Muscle layer of colon (tissue), 2 donors: ENCODE results near the gene PPA1.

Experiments
- H3K27ac ChIP-seq: one replicate; pipeline ENCODE4 v1.7.0; 2013; ENCODE audit warnings: low read depth, mild to moderate bottlenecking, low read length, moderate library complexity
- H3K27me3 ChIP-seq, 2 donors: one replicate each; pipeline ENCODE4 v1.7.0; 2013; ENCODE audit warnings: low read length in 2 of 2, mild to moderate bottlenecking in 2 of 2; ENCODE audit not compliant: insufficient read depth in 2 of 2, control insufficient read depth in 1 of 2
- H3K36me3 ChIP-seq: one replicate; pipeline ENCODE4 v1.7.0; 2013; ENCODE audit warnings: mild to moderate bottlenecking, low read length; ENCODE audit not compliant: insufficient read depth
- H3K4me1 ChIP-seq: one replicate; pipeline ENCODE4 v1.7.0; 2013; ENCODE audit warnings: mild to moderate bottlenecking, low read length; ENCODE audit not compliant: insufficient read depth
- H3K4me3 ChIP-seq, 2 donors: one replicate each; pipeline ENCODE4 v1.7.0; 2013; ENCODE audit warnings: low read length in 2 of 2, low read depth in 1 of 2, mild to moderate bottlenecking in 1 of 2, moderate library complexity in 1 of 2
- H3K9ac ChIP-seq: one replicate; pipeline ENCODE4 v1.7.0; 2013; ENCODE audit warnings: low read length
- H3K9me3 ChIP-seq: one replicate; pipeline ENCODE4 v1.7.0; 2013; ENCODE audit warnings: mild to moderate bottlenecking, low read length
- donor health status: abdominal sarcoma.
- donor health status: Adenocarcinoma of cecum.

The PPA1 gene

DNA sequence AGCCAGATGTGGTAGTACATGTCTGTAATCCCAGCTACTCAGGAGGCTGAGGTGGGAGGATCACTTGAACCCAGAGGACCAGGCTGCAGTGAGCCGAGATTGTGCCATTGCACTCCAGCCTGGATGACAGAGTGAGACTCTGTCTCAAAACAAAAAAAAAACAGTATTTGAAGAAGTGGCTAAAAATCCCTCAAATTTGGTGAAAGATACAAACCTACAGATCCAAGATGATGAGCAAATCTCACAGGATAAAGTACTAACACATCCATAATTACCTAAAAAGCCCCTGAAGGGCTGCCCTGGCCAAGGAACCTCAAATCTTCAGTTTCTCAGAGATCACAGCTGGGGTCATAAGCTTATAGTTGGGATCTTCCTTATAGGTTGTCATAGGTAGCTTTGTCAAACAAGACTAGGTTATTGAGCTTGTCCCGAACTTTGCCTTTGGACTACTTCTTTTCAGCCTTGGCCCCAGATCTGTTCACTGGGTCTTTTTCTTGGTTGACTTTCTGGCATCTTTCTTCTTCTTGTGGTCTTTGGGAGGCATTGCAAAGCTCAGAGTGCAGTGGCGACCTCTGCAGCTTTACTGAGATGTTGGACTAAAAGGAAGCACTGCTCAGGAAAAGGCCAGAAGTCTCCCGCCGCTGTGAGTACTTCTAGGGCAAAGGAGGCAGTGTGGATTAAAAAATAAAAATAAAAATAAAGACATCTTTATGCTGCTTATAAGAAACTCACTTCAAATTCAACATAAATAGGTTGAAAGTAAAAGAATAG is 34.3 kb downstream of the PPA1 start:
- H3K27ac ChIP-seq: no peak overlapping the region
- no peak overlapping the region for H3K4me3 ChIP-seq
- H3K27me3 ChIP-seq: no peaks in the 10 kb centered on the region
- H3K9ac ChIP-seq: no peak overlapping the region
- H3K4me1 ChIP-seq: no peaks in the 10 kb centered on the region
- H3K9me3 ChIP-seq: no peaks in the 10 kb centered on the region
- peaks cover 20% of the 10 kb centered on the region for H3K36me3 ChIP-seq

DNA sequence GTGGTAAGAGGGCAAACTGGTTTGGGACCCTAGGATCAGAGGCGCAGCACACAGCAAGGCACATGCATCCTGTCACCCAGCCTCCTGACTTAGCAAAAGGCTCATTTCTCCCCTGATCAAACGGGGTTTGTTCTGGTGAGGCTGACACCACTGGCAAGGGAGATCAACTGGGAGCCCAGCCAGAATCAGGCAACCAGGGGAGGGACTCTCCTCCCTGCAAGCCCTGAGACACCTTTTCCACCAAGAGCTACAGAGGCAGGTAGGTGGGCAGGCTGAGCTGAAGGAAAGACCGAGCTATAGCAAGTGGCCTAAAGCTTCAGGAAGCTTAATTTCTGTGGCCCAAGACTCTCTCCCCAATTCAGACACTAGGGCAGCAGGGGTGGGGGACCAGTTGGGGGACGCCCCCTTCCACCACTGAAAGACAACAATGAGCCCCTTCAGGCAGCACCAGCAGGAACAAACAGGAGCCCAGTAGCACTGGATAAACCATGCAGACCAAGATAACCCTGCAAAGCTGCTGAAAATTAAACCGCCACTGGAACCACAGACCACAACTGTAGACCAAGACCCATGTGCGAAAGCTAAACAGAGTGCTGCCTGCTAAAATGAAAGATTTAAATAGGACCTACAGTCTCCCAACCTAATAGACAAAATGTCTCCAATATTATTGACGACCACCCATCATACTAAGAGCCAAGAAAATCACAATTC is 35.8 kb downstream of the PPA1 start:
- no peak overlapping the region for H3K27ac ChIP-seq
- no peak overlapping the region for H3K9ac ChIP-seq
- no peaks in the 10 kb centered on the region for H3K4me1 ChIP-seq
- H3K4me3 ChIP-seq: no peak overlapping the region
- H3K36me3 ChIP-seq: peaks cover 15% of the 10 kb centered on the region
- H3K27me3 ChIP-seq: no peaks in the 10 kb centered on the region
- H3K9me3 ChIP-seq: no peaks in the 10 kb centered on the region

DNA sequence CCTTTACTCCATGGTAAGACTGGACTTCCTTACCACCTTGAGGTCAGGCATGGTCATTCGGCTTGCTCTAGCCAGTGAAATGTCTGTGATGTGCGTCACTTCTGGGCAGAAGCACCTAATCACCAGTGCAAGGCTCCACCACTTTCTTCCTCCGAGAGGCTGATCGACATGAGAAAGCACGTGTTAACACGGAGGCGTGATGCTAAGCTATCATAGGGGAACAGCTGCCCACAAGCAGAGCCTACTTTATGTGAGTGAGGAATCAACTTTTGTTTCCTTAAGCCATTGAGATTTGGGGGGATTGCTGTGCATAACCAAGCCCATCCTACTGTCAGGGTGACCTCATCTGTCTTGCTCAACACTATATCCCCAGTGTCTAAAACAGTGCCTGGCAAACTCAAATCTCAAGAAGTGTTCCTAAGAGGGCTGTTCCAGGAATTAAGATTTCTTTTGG is 39.8 kb downstream of the PPA1 start:
- no peak overlapping the region for H3K27ac ChIP-seq
- H3K36me3 ChIP-seq: peaks cover 3% of the 10 kb centered on the region
- no peaks in the 10 kb centered on the region for H3K4me1 ChIP-seq
- no peaks in the 10 kb centered on the region for H3K9me3 ChIP-seq
- H3K27me3 ChIP-seq: no peaks in the 10 kb centered on the region
- H3K4me3 ChIP-seq: no peak overlapping the region
- H3K9ac ChIP-seq: no peak overlapping the region

GRCh38 chr10:70192326-70192968 is 40.8 kb downstream of the PPA1 start:
- H3K27ac ChIP-seq: no peak overlapping the region
- H3K9me3 ChIP-seq: no peaks in the 10 kb centered on the region
- H3K27me3 ChIP-seq: no peaks in the 10 kb centered on the region
- H3K4me1 ChIP-seq: no peaks in the 10 kb centered on the region
- H3K9ac ChIP-seq: no peak overlapping the region
- no peaks in the 10 kb centered on the region for H3K36me3 ChIP-seq
- H3K4me3 ChIP-seq: no peak overlapping the region

DNA sequence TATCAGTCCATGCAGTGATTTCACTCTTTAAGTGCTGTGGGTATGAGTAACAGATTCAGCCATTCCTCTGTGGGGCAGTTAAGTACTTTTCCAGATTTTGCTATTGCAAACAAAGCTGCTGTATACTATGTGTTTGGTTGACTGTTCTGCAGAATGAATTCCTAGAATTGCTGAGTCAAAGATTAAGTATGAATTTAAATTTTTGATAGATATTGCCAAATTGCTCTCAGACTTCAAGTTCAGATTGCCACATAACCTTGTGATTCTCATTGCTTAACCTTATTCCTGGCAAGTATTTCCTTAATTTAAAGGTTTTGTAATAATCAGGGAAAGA is 41.3 kb downstream of the PPA1 start:
- Histone ChIP-seq H3K9ac (no peak overlapping the region), H3K4me3 (no peak overlapping the region), H3K27me3 (no peaks in the 10 kb centered on the region), H3K36me3 (no peaks in the 10 kb centered on the region), H3K27ac (no peak overlapping the region), H3K4me1 (no peaks in the 10 kb centered on the region), H3K9me3 (no peaks in the 10 kb centered on the region)

GRCh38 chr10:70191161-70191971 is 41.9 kb downstream of the PPA1 start:
- Histone ChIP-seq H3K27ac (no peak overlapping the region), H3K27me3 (no peaks in the 10 kb centered on the region), H3K36me3 (no peaks in the 10 kb centered on the region), H3K9ac (no peak overlapping the region), H3K9me3 (no peaks in the 10 kb centered on the region), H3K4me3 (no peak overlapping the region), H3K4me1 (no peaks in the 10 kb centered on the region)

DNA sequence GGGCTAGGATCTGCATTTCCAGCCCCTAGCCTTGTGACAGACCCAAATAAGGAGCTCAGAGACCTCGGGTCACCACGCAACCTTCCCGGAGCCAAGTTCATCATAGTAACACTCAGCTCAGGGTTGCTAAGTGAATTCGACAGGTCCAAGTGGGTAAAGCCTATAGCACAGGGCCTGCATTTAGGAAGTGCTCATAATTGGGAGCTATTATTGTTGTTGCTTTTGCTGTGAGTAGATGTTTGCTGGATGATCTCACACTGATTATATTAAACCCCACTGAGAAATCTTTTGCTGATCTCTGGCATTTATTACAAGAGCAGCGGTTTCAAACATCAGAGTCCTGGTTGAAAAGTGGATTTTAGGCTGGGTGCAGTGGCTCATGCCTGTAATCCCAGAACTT is 42.6 kb downstream of the PPA1 start:
- Histone ChIP-seq H3K27me3 (no peaks in the 10 kb centered on the region), H3K27ac (no peak overlapping the region), H3K9me3 (no peaks in the 10 kb centered on the region), H3K4me1 (no peaks in the 10 kb centered on the region), H3K9ac (no peak overlapping the region), H3K4me3 (no peak overlapping the region), H3K36me3 (no peaks in the 10 kb centered on the region)

DNA sequence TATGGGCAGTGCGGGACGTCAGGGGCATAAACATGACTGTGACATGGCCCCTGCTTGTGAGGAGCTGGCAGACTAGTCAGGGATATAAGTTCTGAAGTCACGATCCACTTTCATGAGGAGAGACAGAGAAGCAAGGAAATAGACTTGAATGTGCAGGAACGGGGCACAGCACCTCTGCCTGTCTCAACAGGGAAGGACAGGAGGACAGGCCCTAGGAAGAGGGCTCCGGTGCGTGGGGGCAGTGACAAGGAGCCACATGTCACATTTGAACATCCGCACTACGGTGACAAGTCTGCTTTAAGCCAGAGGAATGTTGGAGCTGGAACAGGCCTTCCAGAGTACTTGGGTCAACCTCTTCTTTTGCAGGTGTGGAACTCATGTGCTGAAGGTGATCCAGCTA is 43.1 kb downstream of the PPA1 start:
- Histone ChIP-seq H3K4me1 (no peaks in the 10 kb centered on the region), H3K9ac (no peak overlapping the region), H3K27ac (no peak overlapping the region), H3K4me3 (no peak overlapping the region), H3K9me3 (no peaks in the 10 kb centered on the region), H3K36me3 (no peaks in the 10 kb centered on the region), H3K27me3 (no peaks in the 10 kb centered on the region)

DNA sequence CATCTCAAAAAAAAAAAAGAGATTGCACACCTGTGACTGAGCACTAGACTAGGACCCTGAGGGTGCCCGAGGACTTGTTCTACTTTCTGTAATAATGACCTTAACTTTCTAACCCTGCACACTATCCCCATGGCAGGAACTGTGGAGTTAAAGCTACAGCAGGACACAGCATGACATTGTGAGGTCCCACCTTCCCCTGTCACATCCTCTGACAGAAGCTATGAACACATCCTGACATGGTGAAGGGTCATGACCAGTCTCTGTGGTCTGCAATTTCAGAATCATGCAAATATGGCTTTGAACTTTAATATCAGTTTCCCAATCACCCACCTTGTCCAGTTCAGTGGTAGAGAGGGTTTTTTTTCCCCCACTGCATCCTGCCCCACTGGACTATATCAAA is 44.5 kb downstream of the PPA1 start:
- H3K27me3 ChIP-seq: no peaks in the 10 kb centered on the region
- no peak overlapping the region for H3K27ac ChIP-seq
- H3K4me3 ChIP-seq: no peak overlapping the region
- H3K9ac ChIP-seq: no peak overlapping the region
- no peaks in the 10 kb centered on the region for H3K36me3 ChIP-seq
- no peaks in the 10 kb centered on the region for H3K9me3 ChIP-seq
- H3K4me1 ChIP-seq: no peaks in the 10 kb centered on the region

DNA sequence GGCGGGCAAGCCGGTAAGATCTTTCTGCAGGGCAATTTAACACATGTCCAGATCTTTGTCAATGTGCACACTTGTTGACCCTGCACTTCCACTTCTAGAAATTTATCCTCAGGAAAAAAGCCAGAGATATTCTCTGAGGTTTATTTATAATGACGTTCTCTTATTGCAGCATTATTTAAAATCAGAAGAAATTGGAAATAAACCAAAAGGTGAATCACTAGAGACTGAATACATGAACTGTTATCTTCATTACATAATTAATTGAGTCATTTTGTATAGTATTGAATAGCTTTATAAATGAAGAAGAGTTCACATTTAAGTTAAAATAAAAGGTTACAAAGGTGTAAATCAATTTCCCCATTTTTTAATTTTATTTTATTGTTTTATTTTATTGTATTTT is 46.7 kb downstream of the PPA1 start:
- Histone ChIP-seq H3K27me3 (no peaks in the 10 kb centered on the region), H3K27ac (no peak overlapping the region), H3K9me3 (no peaks in the 10 kb centered on the region), H3K4me1 (no peaks in the 10 kb centered on the region), H3K9ac (no peak overlapping the region), H3K4me3 (no peak overlapping the region), H3K36me3 (no peaks in the 10 kb centered on the region)

- Histone ChIP-seq H3K9me3 (no peaks in the 10 kb centered on the region), H3K27ac (no peak overlapping the region), H3K27me3 (no peaks in the 10 kb centered on the region), H3K4me3 (no peak overlapping the region), H3K4me1 (no peaks in the 10 kb centered on the region), H3K36me3 (no peaks in the 10 kb centered on the region), H3K9ac (no peak overlapping the region)
Observed at GRCh38 chr10:70186090-70186489, 47.1 kb downstream of the PPA1 start.
